Measurements from ENCODE around the gene COL6A2. TPM values are rescaled to one million over a fixed set of nuclear protein-coding genes. Genes with fewer than 3 reads are reported as not detected.
A peak's percentile ranks its signal among the peaks of the same experiment; 100 is the strongest.

COL6A2 gene
- total and polyA plus RNA-seq, 2 of the 13 experiments (the other 11 are each of a cell fraction or from before 2014, with no cell fraction given), result 0.07 to 0.41 TPM

GRCh38 chr21:46155514-46156377 is 57.8 kb downstream of the COL6A2 start, which contains the start of gene FTCD:
Gene FTCD (minus strand): TSS chr21:46155579. CDS start chr21:46155523, 56 bp downstream.
- Histone ChIP-seq H3K79me2 (ENCODE audit: insufficient read depth, low read length) (peaks cover 23% of the 10 kb centered on the region), H4K20me1 (ENCODE audit: insufficient read depth, low read length) (peaks cover 8% of the 10 kb centered on the region; the same call in 1 of the 2 replicates), H3K4me2 (ENCODE audit: low read depth, low read length) (peak within 1 kb of the TSS; percentile 94), H3K27ac (ENCODE audit: extremely low read length, insufficient read depth, low read length) (peak within 1 kb of the TSS; percentile 83), H3K4me1 (ENCODE audit: insufficient read depth, low read length) (peaks cover 43% of the 10 kb centered on the region), H3K27me3 (ENCODE audit: control insufficient read depth in 1 of 2, insufficient read depth in 2 of 2, low read length in 2 of 2) (no peaks in the 10 kb centered on the region; a peak in 2 of 5 replicates), H3K9ac (ENCODE audit: insufficient read depth, low read depth, low read length) (peak within 1 kb of the TSS; percentile 86), H3K36me3 (replicated peaks in 1 of 2; ENCODE audit: control insufficient read depth in 1 of 2, insufficient read depth in 2 of 2, low read length in 2 of 2) (peaks cover 0 to 10% of the 10 kb centered on the region in 2 experiments; a peak in 1 of 5 replicates), H2AFZ (ENCODE audit: low read length) (no peak within 1 kb of the TSS), H3K4me3 (replicated peaks in 1 of 3; ENCODE audit: insufficient read depth in 1 of 3, low read depth in 2 of 3, low read length in 3 of 3) (peak within 1 kb of the TSS; percentile 84 to 97 (median 96)), H3K9me3 (ENCODE audit: low read length) (no peaks in the 10 kb centered on the region)
- WGBS (ENCODE audit: low lambda C conversion rate), result 57% methylated on average over 18 of the region's 34 CpGs
- POLR2A ChIA-PET, result interaction anchor here (0.7 to 1.7 kb wide), 2 partner anchors 13 to 108 kb away, joined by 3 to 10 read pairs; no protein-coding TSS in a partner anchor
- BruUV-seq (replicated peaks), result no TSS peak
- DNase-seq (ENCODE audit: low spot score), result peak; percentile 72
- ATAC-seq, result peak; percentile 77
- FAIRE-seq, result peak; percentile 59
- intact Hi-C loops (cut with micrococcal nuclease; ENCODE audit: unreplicated experiment) (loop anchor here (5.0 kb wide), 1 partner anchor 72 kb away; the partner anchor contains the start of gene LSS), in situ Hi-C loops (cut with HindIII; ENCODE audit: extremely low pct_ligation_motif_present, low pct_unique_long_range_greater_than_20kb) (no loop called here)
- CTCF ChIA-PET (ENCODE audit: low intra/inter-chr PET ratio, low total read pairs), result no interaction called here
- TF ChIP-seq ISL2 (CRISPR knock-in tag; IDR thresholded peaks at IDR 0.05) (peak; percentile 54), ZNF605 (CRISPR knock-in tag; IDR thresholded peaks at IDR 0.05) (peak; percentile 87), ZNF800 (CRISPR knock-in tag; IDR thresholded peaks at IDR 0.05) (no peak), DR1 (CRISPR knock-in tag; IDR thresholded peaks at IDR 0.05) (peak; percentile 99), ZNF639 (CRISPR knock-in tag; conservative IDR thresholded peaks at IDR 0.05) (no peak), ZNF414 (CRISPR knock-in tag; IDR thresholded peaks at IDR 0.05) (peak; percentile 61; the same call in 1 of the 2 replicates), PHB2 (IDR thresholded peaks at IDR 0.05; ENCODE audit: partially characterized antibody) (no peak), BRD4 (CRISPR knock-in tag; IDR thresholded peaks at IDR 0.05) (peak; percentile 92), SAFB2 (CRISPR knock-in tag; IDR thresholded peaks at IDR 0.05; ENCODE audit: borderline replicate concordance, low read depth) (no peak; the same call in 1 of the 2 replicates), MEIS2 (CRISPR knock-in tag; IDR thresholded peaks at IDR 0.05) (no peak), ZNF775 (CRISPR knock-in tag; IDR thresholded peaks at IDR 0.05; ENCODE audit: borderline replicate concordance) (no peak), SMAD1 (CRISPR knock-in tag; IDR thresholded peaks at IDR 0.05; ENCODE audit: borderline replicate concordance, low read depth) (no peak; the same call in 1 of the 2 replicates)
